ENCODE data around the gene RNF31. TPM values are rescaled to one million over a fixed set of nuclear protein-coding genes. Genes with fewer than 3 reads are reported as not detected.
A peak's percentile ranks its signal among the peaks of the same experiment; 100 is the strongest.

Gene RNF31
- total and polyA plus RNA-seq, 2 of the 13 experiments (the other 11 are each of a cell fraction or from before 2014, with no cell fraction given): 48.2 to 86.8 TPM

GRCh38 chr14:24113801-24114531 is 33.3 kb upstream of the RNF31 start (continued):
- TF ChIP-seq HINFP (CRISPR knock-in tag; IDR thresholded peaks at IDR 0.05; ENCODE audit: low read depth) (peak; percentile 87), ZNF3 (CRISPR knock-in tag; IDR thresholded peaks at IDR 0.05) (no peak), ZNF761 (CRISPR knock-in tag; conservative IDR thresholded peaks at IDR 0.05) (peak; percentile 98), NFRKB (IDR thresholded peaks at IDR 0.05) (no peak), MIER3 (CRISPR knock-in tag; IDR thresholded peaks at IDR 0.05; ENCODE audit: borderline replicate concordance) (peak; percentile 99), ZNF232 (CRISPR knock-in tag; IDR thresholded peaks at IDR 0.05; ENCODE audit: borderline replicate concordance) (peak; percentile 87), HHEX (CRISPR knock-in tag; IDR thresholded peaks at IDR 0.05) (0 out of 2 replicates have a peak, but pooled peaks have one; percentile 68), TAF1 (CRISPR knock-in tag; IDR thresholded peaks at IDR 0.05) (peak; percentile 90), ZBTB2 (CRISPR knock-in tag; IDR thresholded peaks at IDR 0.05; ENCODE audit: low read depth) (no peak), ZNF414 (CRISPR knock-in tag; IDR thresholded peaks at IDR 0.05) (peak; percentile 100), DMTF1 (CRISPR knock-in tag; IDR thresholded peaks at IDR 0.05) (peak; percentile 10; the same call in 1 of the 2 replicates), RFX1 (IDR thresholded peaks at IDR 0.05) (no peak), NR2F2 (IDR thresholded peaks at IDR 0.05; ENCODE audit: borderline replicate concordance, low read depth) (no peak), LBX2 (CRISPR knock-in tag; IDR thresholded peaks at IDR 0.05; ENCODE audit: borderline replicate concordance) (peak; percentile 92), PPARG (CRISPR knock-in tag; conservative IDR thresholded peaks at IDR 0.05) (peak; percentile 88), RARA (CRISPR knock-in tag; IDR thresholded peaks at IDR 0.05) (peak; percentile 99), FOXA1 (IDR thresholded peaks at IDR 0.05) (no peak), FOXA1 (CRISPR knock-in tag; IDR thresholded peaks at IDR 0.05) (peak; percentile 87), POLR2G (IDR thresholded peaks at IDR 0.05; ENCODE audit: low read depth, low read length) (peak; percentile 95), ETV5 (CRISPR knock-in tag; IDR thresholded peaks at IDR 0.05; ENCODE audit: borderline replicate concordance) (peak; percentile 97), GLMP (CRISPR knock-in tag; IDR thresholded peaks at IDR 0.05; ENCODE audit: borderline replicate concordance) (no peak), GABPA (IDR thresholded peaks at IDR 0.05; ENCODE audit: low read depth, low read length) (no peak), GABPA (CRISPR knock-in tag; IDR thresholded peaks at IDR 0.05; ENCODE audit: low read depth) (no peak), ZNF143 (CRISPR knock-in tag; IDR thresholded peaks at IDR 0.05) (peak; percentile 71)

Measured in HepG2 (cell line).